ENCODE measurements around the gene ZBTB40. TPM values are rescaled to one million over a fixed set of nuclear protein-coding genes. Genes with fewer than 3 reads are reported as not detected.

Gene ZBTB40
- total RNA-seq, 2 experiments from 2014 or later, result 11.8 to 12.9 TPM

- POLR2A ChIA-PET, result no interaction called here
- DNase-seq, result no peak
- intact Hi-C loops (cut with micrococcal nuclease), result no loop called here
- no peaks in the 10 kb centered on the region for H3K36me3 Mint-ChIP-seq
- H3K9me3 Mint-ChIP-seq, result no peaks in the 10 kb centered on the region
- H3K4me1 Mint-ChIP-seq (ENCODE audit: low read depth), result no peaks in the 10 kb centered on the region
- no peak overlapping the region for H3K4me3 Mint-ChIP-seq
- H3K27me3 Mint-ChIP-seq, result peaks cover 22% of the 10 kb centered on the region
- CTCF ChIA-PET, result interaction anchor here (4.3 kb wide), 1 partner anchor 282 kb away, joined by 30 read pairs; no protein-coding TSS in a partner anchor
- H3K27ac Mint-ChIP-seq, result no peak overlapping the region
Observed at GRCh38 chr1:22414244-22414751, 37.4 kb upstream of the ZBTB40 start.

- no peak for DNase-seq
- Mint-ChIP-seq H3K4me1 (ENCODE audit: low read depth) (no peaks in the 10 kb centered on the region), H3K4me3 (no peak overlapping the region), H3K9me3 (no peaks in the 10 kb centered on the region), H3K27me3 (peaks cover 32% of the 10 kb centered on the region), H3K27ac (no peak overlapping the region), H3K36me3 (no peaks in the 10 kb centered on the region)
- intact Hi-C loops (cut with micrococcal nuclease), result no loop called here
- ChIA-PET POLR2A (no interaction called here), CTCF (interaction anchor here (0.6 to 4.3 kb wide), 12 partner anchors 13 to 1956 kb away, joined by 3 to 30 read pairs (median 4); no protein-coding TSS in a partner anchor)
Observed at GRCh38 chr1:22415489-22415888, 36.2 kb upstream of the ZBTB40 start.

GRCh38 chr1:22416555-22417454 lies 34.8 kb upstream of the ZBTB40 start:
- no peaks in the 10 kb centered on the region for H3K9me3 Mint-ChIP-seq
- no peak overlapping the region for H3K27ac Mint-ChIP-seq
- peaks cover 37% of the 10 kb centered on the region for H3K27me3 Mint-ChIP-seq
- no peaks in the 10 kb centered on the region for H3K4me1 Mint-ChIP-seq (ENCODE audit: low read depth)
- CTCF ChIA-PET, result interaction anchor here (0.7 to 4.3 kb wide), 20 partner anchors 10 to 513 kb away, joined by 3 to 30 read pairs (median 4); no protein-coding TSS in a partner anchor
- no peaks in the 10 kb centered on the region for H3K36me3 Mint-ChIP-seq
- no peak overlapping the region for H3K4me3 Mint-ChIP-seq
- peak; percentile 86 for DNase-seq
- POLR2A ChIA-PET, result interaction anchor here (0.6 kb wide), 1 partner anchor 14 kb away, joined by 3 read pairs; no protein-coding TSS in a partner anchor
- intact Hi-C loops (cut with micrococcal nuclease), result loop anchor here (2.0 kb wide), 1 partner anchor 286 kb away; no protein-coding TSS in a partner anchor

- no peak overlapping the region for H3K4me3 Mint-ChIP-seq
- H3K27me3 Mint-ChIP-seq, result peaks cover 37% of the 10 kb centered on the region
- ChIA-PET POLR2A (no interaction called here), CTCF (interaction anchor here (1.0 to 4.3 kb wide), 6 partner anchors 19 to 312 kb away, joined by 3 to 30 read pairs (median 7); no protein-coding TSS in a partner anchor)
- intact Hi-C loops (cut with micrococcal nuclease), result loop anchor here (2.0 kb wide), 1 partner anchor 287 kb away; no protein-coding TSS in a partner anchor
- no peaks in the 10 kb centered on the region for H3K4me1 Mint-ChIP-seq (ENCODE audit: low read depth)
- H3K9me3 Mint-ChIP-seq, result no peaks in the 10 kb centered on the region
- no peaks in the 10 kb centered on the region for H3K36me3 Mint-ChIP-seq
- DNase-seq, result no peak
- H3K27ac Mint-ChIP-seq, result no peak overlapping the region
Observed at GRCh38 chr1:22417466-22417865, 34.2 kb upstream of the ZBTB40 start.

GRCh38 chr1:22418312-22418711 lies 33.3 kb upstream of the ZBTB40 start:
- Mint-ChIP-seq H3K27me3 (peaks cover 37% of the 10 kb centered on the region), H3K9me3 (no peaks in the 10 kb centered on the region), H3K4me1 (ENCODE audit: low read depth) (no peaks in the 10 kb centered on the region), H3K27ac (no peak overlapping the region), H3K36me3 (no peaks in the 10 kb centered on the region), H3K4me3 (no peak overlapping the region)
- intact Hi-C loops (cut with micrococcal nuclease), result no loop called here
- POLR2A ChIA-PET, result no interaction called here
- DNase-seq, result no peak
- CTCF ChIA-PET, result interaction anchor here (4.3 kb wide), 1 partner anchor 286 kb away, joined by 30 read pairs; no protein-coding TSS in a partner anchor

- DNase-seq, result no peak
- POLR2A ChIA-PET, result no interaction called here
- Mint-ChIP-seq H3K27ac (no peak overlapping the region), H3K9me3 (no peaks in the 10 kb centered on the region), H3K27me3 (peaks cover 37% of the 10 kb centered on the region), H3K4me3 (no peak overlapping the region), H3K4me1 (ENCODE audit: low read depth) (no peaks in the 10 kb centered on the region), H3K36me3 (no peaks in the 10 kb centered on the region)
- CTCF ChIA-PET, result interaction anchor here (3.0 kb wide), 1 partner anchor 222 kb away, joined by 26 read pairs; the partner anchor contains the start of gene C1QC
- intact Hi-C loops (cut with micrococcal nuclease), result no loop called here
Observed at GRCh38 chr1:22418933-22419382, 32.7 kb upstream of the ZBTB40 start.

- H3K36me3 Mint-ChIP-seq, result no peaks in the 10 kb centered on the region
- H3K27me3 Mint-ChIP-seq, result peaks cover 37% of the 10 kb centered on the region
- H3K9me3 Mint-ChIP-seq, result no peaks in the 10 kb centered on the region
- intact Hi-C loops (cut with micrococcal nuclease), result loop anchor here (1.0 kb wide), 1 partner anchor 222 kb away; no protein-coding TSS in a partner anchor
- ChIA-PET POLR2A (interaction anchor here (0.7 kb wide), 1 partner anchor 223 kb away, joined by 3 read pairs; the partner anchor contains the start of gene C1QC), CTCF (interaction anchor here (3.0 kb wide), 1 partner anchor 221 kb away, joined by 26 read pairs; the partner anchor contains the start of gene C1QC)
- no peak overlapping the region for H3K27ac Mint-ChIP-seq
- no peaks in the 10 kb centered on the region for H3K4me1 Mint-ChIP-seq (ENCODE audit: low read depth)
- H3K4me3 Mint-ChIP-seq, result no peak overlapping the region
- peak; percentile 74 for DNase-seq
Observed at GRCh38 chr1:22420455-22421053, 31.1 kb upstream of the ZBTB40 start.

- ChIA-PET CTCF (interaction anchor here (1.0 kb wide), 1 partner anchor 10 kb away, joined by 5 read pairs; no protein-coding TSS in a partner anchor), POLR2A (no interaction called here)
- Mint-ChIP-seq H3K4me3 (no peak overlapping the region), H3K36me3 (no peaks in the 10 kb centered on the region), H3K9me3 (no peaks in the 10 kb centered on the region), H3K27me3 (no peaks in the 10 kb centered on the region), H3K27ac (no peak overlapping the region), H3K4me1 (ENCODE audit: low read depth) (no peaks in the 10 kb centered on the region)
- intact Hi-C loops (cut with micrococcal nuclease), result no loop called here
- no peak for DNase-seq
Observed at GRCh38 chr1:22426781-22427180, 24.9 kb upstream of the ZBTB40 start.

- intact Hi-C loops (cut with micrococcal nuclease), result no loop called here
- H3K9me3 Mint-ChIP-seq, result no peaks in the 10 kb centered on the region
- H3K4me1 Mint-ChIP-seq (ENCODE audit: low read depth), result no peaks in the 10 kb centered on the region
- H3K4me3 Mint-ChIP-seq, result peak overlapping the region; percentile 68
- H3K36me3 Mint-ChIP-seq, result no peaks in the 10 kb centered on the region
- no peak overlapping the region for H3K27ac Mint-ChIP-seq
- no peaks in the 10 kb centered on the region for H3K27me3 Mint-ChIP-seq
- ChIA-PET CTCF (interaction anchor here (1.4 kb wide), 1 partner anchor 12 kb away, joined by 3 read pairs; no protein-coding TSS in a partner anchor), POLR2A (no interaction called here)
- DNase-seq, result no peak
Observed at GRCh38 chr1:22428672-22429071, 23.0 kb upstream of the ZBTB40 start.

GRCh38 chr1:22431965-22432364 lies 19.7 kb upstream of the ZBTB40 start:
- H3K27ac Mint-ChIP-seq, result no peak overlapping the region
- ChIA-PET CTCF (interaction anchor here (0.6 kb wide), 1 partner anchor 272 kb away, joined by 3 read pairs; no protein-coding TSS in a partner anchor), POLR2A (interaction anchor here (0.7 kb wide), 1 partner anchor 810 kb away, joined by 3 read pairs; no protein-coding TSS in a partner anchor)
- intact Hi-C loops (cut with micrococcal nuclease), result no loop called here
- no peak overlapping the region for H3K4me3 Mint-ChIP-seq
- H3K27me3 Mint-ChIP-seq, result peaks cover 1% of the 10 kb centered on the region
- H3K36me3 Mint-ChIP-seq, result no peaks in the 10 kb centered on the region
- no peaks in the 10 kb centered on the region for H3K9me3 Mint-ChIP-seq
- no peak for DNase-seq
- H3K4me1 Mint-ChIP-seq (ENCODE audit: low read depth), result no peaks in the 10 kb centered on the region

GRCh38 chr1:22434717-22435116 lies 16.9 kb upstream of the ZBTB40 start:
- Mint-ChIP-seq H3K27ac (no peak overlapping the region), H3K9me3 (peaks cover 3% of the 10 kb centered on the region), H3K27me3 (peaks cover 5% of the 10 kb centered on the region), H3K4me1 (ENCODE audit: low read depth) (no peaks in the 10 kb centered on the region), H3K36me3 (peaks cover 1% of the 10 kb centered on the region), H3K4me3 (no peak overlapping the region)
- no peak for DNase-seq
- intact Hi-C loops (cut with micrococcal nuclease), result no loop called here
- POLR2A ChIA-PET, result no interaction called here
- CTCF ChIA-PET, result no interaction called here

GRCh38 chr1:22436948-22437347 lies 14.7 kb upstream of the ZBTB40 start:
- ChIA-PET POLR2A (no interaction called here), CTCF (no interaction called here)
- Mint-ChIP-seq H3K27ac (no peak overlapping the region), H3K27me3 (peaks cover 5% of the 10 kb centered on the region), H3K4me1 (ENCODE audit: low read depth) (no peaks in the 10 kb centered on the region), H3K36me3 (peaks cover 4% of the 10 kb centered on the region), H3K9me3 (peaks cover 21% of the 10 kb centered on the region), H3K4me3 (no peak overlapping the region)
- no peak for DNase-seq
- intact Hi-C loops (cut with micrococcal nuclease), result no loop called here

All from activated CD4-positive, alpha-beta memory T cell treated with anti-CD3 and anti-CD28 coated beads for 36 hours (primary cell).